C4-2B (cell line): ENCODE data around the gene GNA15.

Experiments used
- CTCF ChIP-seq: fragments of 450-650 bp; conservative IDR thresholded peaks from 2 replicates; pipeline ENCODE4 v1.5.1; 2017; ENCODE audit warnings: mild to moderate bottlenecking
- ZFX ChIP-seq: fragments of 450-650 bp; IDR thresholded peaks from 2 replicates; pipeline ENCODE4 v1.6.1; 2017

GRCh38 chr19:3100331-3100730 lies 35.5 kb upstream of the GNA15 start:
- TF ChIP-seq CTCF, result no peak
- TF ChIP-seq ZFX, result no peak
